DOHH2 (cell line): ENCODE measurements around the gene PLA2G2A.

Source experiments
- H3F3A ChIP-seq: fragments of 200-600 bp; sonication (generic), shearing (Covaris generic); 2 replicates; pipeline ENCODE4 v1.6.0; 2016; ENCODE audit warnings: antibody characterized with exemption, mild to moderate bottlenecking; ENCODE audit not compliant: control insufficient read depth, insufficient read depth
- H3K27ac ChIP-seq: fragments of 200-600 bp; sonication (generic); 2 replicates; pipeline ENCODE4 v1.5.1; 2014; ENCODE audit warnings: low read depth, mild to moderate bottlenecking, low read length, moderate library complexity
- H3K27me3 ChIP-seq: fragments of 200-600 bp; sonication (generic); 2 replicates; pipeline ENCODE4 v1.6.1; 2014; ENCODE audit warnings: mild to moderate bottlenecking, low read length, mixed read lengths; ENCODE audit not compliant: control insufficient read depth
- H3K36me3 ChIP-seq: fragments of 200-600 bp; sonication (generic); 2 replicates; pipeline ENCODE4 v1.6.1; 2014; ENCODE audit warnings: mild to moderate bottlenecking, low read length, moderate library complexity, mixed read lengths; ENCODE audit not compliant: control insufficient read depth
- H3K4me1 ChIP-seq: fragments of 200-600 bp; sonication (generic); 2 replicates; pipeline ENCODE4 v1.6.1; 2014; ENCODE audit warnings: mild to moderate bottlenecking, low read length, mixed read lengths; ENCODE audit not compliant: control insufficient read depth
- H3K4me2 ChIP-seq: fragments of 200-600 bp; sonication (generic); 2 replicates; pipeline ENCODE4 v1.6.0; 2014; ENCODE audit warnings: mild to moderate bottlenecking, low read length, moderate library complexity
- H3K4me3 ChIP-seq: fragments of 200-600 bp; sonication (generic); 2 replicates; pipeline ENCODE4 v1.5.1; 2014; ENCODE audit warnings: mild to moderate bottlenecking, low read length, mixed read lengths
- H3K79me2 ChIP-seq: fragments of 200-600 bp; sonication (generic); 2 replicates; pipeline ENCODE4 v1.6.1; 2014; ENCODE audit warnings: mild to moderate bottlenecking, low read length, mixed read lengths; ENCODE audit not compliant: control insufficient read depth
- H3K9me2 ChIP-seq: fragments of 200-600 bp; sonication (generic); replicated peaks from 2 replicates; pipeline ENCODE4 v1.6.1; 2014; ENCODE audit warnings: mild to moderate bottlenecking, low read length, mixed read lengths; ENCODE audit not compliant: control insufficient read depth
- H3K9me3 ChIP-seq: fragments of 200-600 bp; sonication (generic); 2 replicates; pipeline ENCODE4 v1.6.1; 2014; ENCODE audit warnings: antibody characterized with exemption, low read length, mixed read lengths; ENCODE audit not compliant: control insufficient read depth, insufficient read depth
- H4K20me1 ChIP-seq: fragments of 200-600 bp; sonication (generic); 2 replicates; pipeline ENCODE4 v1.6.0; 2014; ENCODE audit warnings: low read depth, mild to moderate bottlenecking, antibody characterized with exemption, low read length, moderate library complexity; ENCODE audit not compliant: control insufficient read depth, insufficient read depth
- EZH2phosphoT487 ChIP-seq: fragments of 200-600 bp; sonication (generic); IDR thresholded peaks from 2 replicates; pipeline ENCODE4 v1.6.1; 2017; ENCODE audit warnings: borderline replicate concordance, mild to moderate bottlenecking, antibody characterized with exemption, low read length, moderate library complexity, mixed read lengths
- TF ChIP-seq, protein P1 (sequence below): fragments of 200-600 bp; sonication (generic); IDR thresholded peaks from one replicate; pipeline ENCODE4 v1.5.1; 2014; ENCODE audit warnings: antibody characterized with exemption, mild to moderate bottlenecking, low read depth, low read length; ENCODE audit not compliant: poor library complexity, severe bottlenecking

The PLA2G2A gene

DNA sequence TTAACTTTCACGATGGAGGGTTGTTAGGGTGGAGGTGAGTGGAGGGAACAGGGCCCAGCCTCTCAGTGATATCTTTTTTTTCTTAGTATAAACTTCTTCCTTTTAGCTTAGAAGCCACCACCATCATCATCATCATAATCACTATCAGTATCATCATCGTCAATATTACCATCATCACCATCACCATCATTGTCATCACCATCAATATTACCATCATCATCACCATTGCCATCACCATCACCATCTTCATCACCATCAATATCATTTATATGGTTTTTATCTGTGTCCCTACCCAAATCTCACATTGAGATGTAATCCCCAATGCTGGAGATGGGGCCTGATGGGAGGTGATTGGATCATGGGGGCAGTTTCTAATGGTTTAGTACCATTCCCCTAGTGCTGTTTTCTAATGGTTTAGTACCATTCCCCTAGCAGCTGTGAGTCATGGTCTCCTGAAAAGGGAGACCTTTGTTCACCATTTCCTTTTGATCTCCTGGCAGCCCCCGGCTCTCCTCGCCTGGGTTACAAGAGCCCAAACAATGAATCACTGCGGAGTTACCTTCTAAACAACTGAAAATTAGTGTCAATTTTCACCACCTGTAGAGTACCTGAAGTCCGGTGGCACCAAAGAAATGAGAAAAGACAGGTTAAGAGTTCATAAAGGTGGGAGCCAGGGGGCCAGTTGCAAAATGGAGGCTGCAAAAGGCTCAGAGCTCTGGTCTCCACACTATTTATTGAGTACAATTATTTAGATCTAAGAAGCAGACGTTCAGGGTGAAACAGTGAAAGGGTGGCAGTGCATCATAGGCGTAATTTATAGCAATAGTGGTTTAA, 52.9 kb downstream of the PLA2G2A start:
- Histone ChIP-seq H3K36me3 (no peaks in the 10 kb centered on the region), H3F3A (no peaks in the 10 kb centered on the region), H3K4me2 (no peak overlapping the region), H3K79me2 (no peaks in the 10 kb centered on the region), H3K27me3 (no peaks in the 10 kb centered on the region), H3K4me3 (no peak overlapping the region), H3K9me3 (peaks cover 4% of the 10 kb centered on the region; the same call in 1 of the 2 replicates), H4K20me1 (no peaks in the 10 kb centered on the region), H3K4me1 (no peaks in the 10 kb centered on the region), H3K27ac (no peak overlapping the region), H3K9me2 (no peaks in the 10 kb centered on the region)
- no peak for TF ChIP-seq EZH2phosphoT487
- TF ChIP-seq, protein P1, sequence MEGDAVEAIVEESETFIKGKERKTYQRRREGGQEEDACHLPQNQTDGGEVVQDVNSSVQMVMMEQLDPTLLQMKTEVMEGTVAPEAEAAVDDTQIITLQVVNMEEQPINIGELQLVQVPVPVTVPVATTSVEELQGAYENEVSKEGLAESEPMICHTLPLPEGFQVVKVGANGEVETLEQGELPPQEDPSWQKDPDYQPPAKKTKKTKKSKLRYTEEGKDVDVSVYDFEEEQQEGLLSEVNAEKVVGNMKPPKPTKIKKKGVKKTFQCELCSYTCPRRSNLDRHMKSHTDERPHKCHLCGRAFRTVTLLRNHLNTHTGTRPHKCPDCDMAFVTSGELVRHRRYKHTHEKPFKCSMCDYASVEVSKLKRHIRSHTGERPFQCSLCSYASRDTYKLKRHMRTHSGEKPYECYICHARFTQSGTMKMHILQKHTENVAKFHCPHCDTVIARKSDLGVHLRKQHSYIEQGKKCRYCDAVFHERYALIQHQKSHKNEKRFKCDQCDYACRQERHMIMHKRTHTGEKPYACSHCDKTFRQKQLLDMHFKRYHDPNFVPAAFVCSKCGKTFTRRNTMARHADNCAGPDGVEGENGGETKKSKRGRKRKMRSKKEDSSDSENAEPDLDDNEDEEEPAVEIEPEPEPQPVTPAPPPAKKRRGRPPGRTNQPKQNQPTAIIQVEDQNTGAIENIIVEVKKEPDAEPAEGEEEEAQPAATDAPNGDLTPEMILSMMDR = no peak
